Ishikawa (cell line): ENCODE measurements around the gene DEFB110.

ENCODE experiments used
- CEBPB ChIP-seq: IDR thresholded peaks from 2 replicates; pipeline ENCODE4 v1.6.1; 2012
- CREB1 ChIP-seq: IDR thresholded peaks from 2 replicates; pipeline ENCODE4 v1.6.1; 2012; ENCODE audit warnings: low read depth
- EGR1 ChIP-seq: IDR thresholded peaks from 2 replicates; pipeline ENCODE4 v1.6.1; 2012
- EP300 ChIP-seq: IDR thresholded peaks from 2 replicates; pipeline ENCODE4 v1.6.1; 2012; ENCODE audit warnings: borderline replicate concordance
- FOXM1 ChIP-seq: IDR thresholded peaks from 2 replicates; pipeline ENCODE4 v1.6.1; 2012; ENCODE audit warnings: low read depth, borderline replicate concordance
- NFIC ChIP-seq: IDR thresholded peaks from 2 replicates; pipeline ENCODE4 v1.6.1; 2012
- RAD21 ChIP-seq: IDR thresholded peaks from 2 replicates; pipeline ENCODE4 v1.6.1; 2012; ENCODE audit warnings: low read depth
- TAF1 ChIP-seq: IDR thresholded peaks from 2 replicates; pipeline ENCODE4 v1.6.1; 2012; ENCODE audit warnings: low read depth, mild to moderate bottlenecking
- TCF12 ChIP-seq: IDR thresholded peaks from 2 replicates; pipeline ENCODE4 v1.6.1; 2012; ENCODE audit warnings: low read depth
- TEAD4 ChIP-seq: IDR thresholded peaks from 2 replicates; pipeline ENCODE4 v1.6.1; 2012
- YY1 ChIP-seq: IDR thresholded peaks from 2 replicates; pipeline ENCODE4 v1.6.1; 2012; ENCODE audit warnings: low read depth
- ZBTB7A ChIP-seq: IDR thresholded peaks from 2 replicates; pipeline ENCODE4 v1.6.1; 2012; ENCODE audit warnings: low read depth
- TF ChIP-seq, protein P1 (sequence below): IDR thresholded peaks from 2 replicates; pipeline ENCODE4 v1.6.1; 2012
- TF ChIP-seq, protein P2 (sequence below): IDR thresholded peaks from 2 replicates; pipeline ENCODE4 v1.6.1; 2012; ENCODE audit warnings: low read depth, mild to moderate bottlenecking
- TF ChIP-seq, protein P3 (sequence below): IDR thresholded peaks from 2 replicates; pipeline ENCODE4 v1.6.1; 2012

Gene DEFB110

DNA sequence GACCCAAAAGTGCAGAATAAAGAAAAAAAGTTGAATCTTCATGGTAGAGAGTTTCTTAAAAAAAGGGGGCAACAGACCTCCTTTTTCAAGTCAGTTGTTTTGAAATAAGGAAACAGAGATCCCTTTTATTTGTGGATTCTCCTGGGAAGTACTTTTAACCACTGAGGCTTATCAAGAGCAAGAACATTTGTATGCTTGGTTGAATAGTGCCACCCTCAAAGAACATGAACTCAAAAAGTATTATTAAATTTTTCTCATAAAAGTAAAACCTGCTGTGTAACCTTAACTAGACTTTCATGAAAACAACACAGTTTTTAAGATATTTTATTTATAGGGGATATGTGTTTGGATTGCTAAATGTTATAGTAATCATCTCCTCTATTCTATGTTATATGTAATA lies at the start of gene DEFB110:
DEFB110 (minus strand) TSS at position 101 of the 400 bp plus-strand sequence; CDS start at position 42, 59 bp downstream.
- no peak for TF ChIP-seq NFIC
- TF ChIP-seq, protein P1, sequence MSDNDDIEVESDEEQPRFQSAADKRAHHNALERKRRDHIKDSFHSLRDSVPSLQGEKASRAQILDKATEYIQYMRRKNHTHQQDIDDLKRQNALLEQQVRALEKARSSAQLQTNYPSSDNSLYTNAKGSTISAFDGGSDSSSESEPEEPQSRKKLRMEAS = no peak
- no peak for TF ChIP-seq RAD21
- no peak for TF ChIP-seq TAF1
- no peak for TF ChIP-seq FOXM1
- TF ChIP-seq ZBTB7A = no peak
- TF ChIP-seq TEAD4 = no peak
- TF ChIP-seq EP300 = no peak
- TF ChIP-seq TCF12 = no peak
- TF ChIP-seq, protein P2, sequence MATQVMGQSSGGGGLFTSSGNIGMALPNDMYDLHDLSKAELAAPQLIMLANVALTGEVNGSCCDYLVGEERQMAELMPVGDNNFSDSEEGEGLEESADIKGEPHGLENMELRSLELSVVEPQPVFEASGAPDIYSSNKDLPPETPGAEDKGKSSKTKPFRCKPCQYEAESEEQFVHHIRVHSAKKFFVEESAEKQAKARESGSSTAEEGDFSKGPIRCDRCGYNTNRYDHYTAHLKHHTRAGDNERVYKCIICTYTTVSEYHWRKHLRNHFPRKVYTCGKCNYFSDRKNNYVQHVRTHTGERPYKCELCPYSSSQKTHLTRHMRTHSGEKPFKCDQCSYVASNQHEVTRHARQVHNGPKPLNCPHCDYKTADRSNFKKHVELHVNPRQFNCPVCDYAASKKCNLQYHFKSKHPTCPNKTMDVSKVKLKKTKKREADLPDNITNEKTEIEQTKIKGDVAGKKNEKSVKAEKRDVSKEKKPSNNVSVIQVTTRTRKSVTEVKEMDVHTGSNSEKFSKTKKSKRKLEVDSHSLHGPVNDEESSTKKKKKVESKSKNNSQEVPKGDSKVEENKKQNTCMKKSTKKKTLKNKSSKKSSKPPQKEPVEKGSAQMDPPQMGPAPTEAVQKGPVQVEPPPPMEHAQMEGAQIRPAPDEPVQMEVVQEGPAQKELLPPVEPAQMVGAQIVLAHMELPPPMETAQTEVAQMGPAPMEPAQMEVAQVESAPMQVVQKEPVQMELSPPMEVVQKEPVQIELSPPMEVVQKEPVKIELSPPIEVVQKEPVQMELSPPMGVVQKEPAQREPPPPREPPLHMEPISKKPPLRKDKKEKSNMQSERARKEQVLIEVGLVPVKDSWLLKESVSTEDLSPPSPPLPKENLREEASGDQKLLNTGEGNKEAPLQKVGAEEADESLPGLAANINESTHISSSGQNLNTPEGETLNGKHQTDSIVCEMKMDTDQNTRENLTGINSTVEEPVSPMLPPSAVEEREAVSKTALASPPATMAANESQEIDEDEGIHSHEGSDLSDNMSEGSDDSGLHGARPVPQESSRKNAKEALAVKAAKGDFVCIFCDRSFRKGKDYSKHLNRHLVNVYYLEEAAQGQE = no peak
- TF ChIP-seq YY1 = no peak
- TF ChIP-seq, protein P3, sequence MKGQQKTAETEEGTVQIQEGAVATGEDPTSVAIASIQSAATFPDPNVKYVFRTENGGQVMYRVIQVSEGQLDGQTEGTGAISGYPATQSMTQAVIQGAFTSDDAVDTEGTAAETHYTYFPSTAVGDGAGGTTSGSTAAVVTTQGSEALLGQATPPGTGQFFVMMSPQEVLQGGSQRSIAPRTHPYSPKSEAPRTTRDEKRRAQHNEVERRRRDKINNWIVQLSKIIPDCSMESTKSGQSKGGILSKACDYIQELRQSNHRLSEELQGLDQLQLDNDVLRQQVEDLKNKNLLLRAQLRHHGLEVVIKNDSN = no peak
- TF ChIP-seq CEBPB = no peak
- TF ChIP-seq CREB1 = no peak
- no peak for TF ChIP-seq EGR1

DNA sequence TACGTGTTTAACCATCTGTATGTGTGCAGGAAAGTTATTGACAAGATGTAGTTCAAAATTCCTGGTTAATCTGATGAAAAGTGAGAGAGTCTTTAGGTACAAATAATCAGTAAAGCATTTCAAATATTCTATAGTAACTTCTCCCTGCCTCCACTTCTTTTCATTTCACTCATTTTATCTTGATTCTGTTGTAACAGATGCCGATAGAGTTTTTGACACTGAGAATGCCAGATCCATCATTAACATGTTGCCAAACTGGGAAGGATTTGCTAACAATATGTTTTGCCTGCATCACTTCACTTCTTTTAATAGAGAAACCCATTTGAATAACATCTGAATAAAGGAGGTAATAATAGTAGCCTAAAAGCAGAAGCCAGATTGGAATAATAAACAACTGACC lies 48.3 kb upstream of the DEFB110 start:
- TF ChIP-seq CREB1 (no peak), TEAD4 (no peak), CEBPB (no peak), RAD21 (no peak), FOXM1 (no peak), EGR1 (no peak), TCF12 (no peak), NFIC (no peak), YY1 (no peak), TAF1 (no peak), ZBTB7A (no peak), EP300 (no peak)
- TF ChIP-seq, protein P2 = no peak
- TF ChIP-seq, protein P3 = no peak
- TF ChIP-seq, protein P1 = no peak

DNA sequence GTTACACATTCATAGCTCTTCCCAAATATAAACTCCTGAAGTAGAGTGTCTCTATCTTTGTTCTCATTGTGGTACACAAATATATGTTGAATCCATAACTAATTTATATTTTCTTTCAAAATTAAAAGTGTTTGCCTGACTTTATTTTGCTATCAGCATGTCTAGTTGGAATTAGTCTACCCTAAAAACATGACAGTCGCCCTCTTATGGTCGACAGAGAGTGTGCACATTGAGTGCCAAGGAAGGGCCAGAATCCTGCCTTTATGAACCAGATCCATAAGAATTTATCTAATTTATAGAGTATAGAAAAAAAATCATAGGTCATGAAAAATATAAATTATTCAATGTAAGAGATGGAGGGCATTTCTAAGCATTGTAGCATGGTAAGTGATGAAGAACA lies 40.3 kb upstream of the DEFB110 start:
- no peak for TF ChIP-seq YY1
- no peak for TF ChIP-seq RAD21
- no peak for TF ChIP-seq CREB1
- TF ChIP-seq, protein P3 = no peak
- no peak for TF ChIP-seq TCF12
- TF ChIP-seq FOXM1 = no peak
- TF ChIP-seq TEAD4 = no peak
- TF ChIP-seq ZBTB7A = no peak
- TF ChIP-seq CEBPB = no peak
- no peak for TF ChIP-seq NFIC
- TF ChIP-seq, protein P1 = no peak
- TF ChIP-seq EP300 = no peak
- TF ChIP-seq EGR1 = no peak
- TF ChIP-seq, protein P2 = no peak

DNA sequence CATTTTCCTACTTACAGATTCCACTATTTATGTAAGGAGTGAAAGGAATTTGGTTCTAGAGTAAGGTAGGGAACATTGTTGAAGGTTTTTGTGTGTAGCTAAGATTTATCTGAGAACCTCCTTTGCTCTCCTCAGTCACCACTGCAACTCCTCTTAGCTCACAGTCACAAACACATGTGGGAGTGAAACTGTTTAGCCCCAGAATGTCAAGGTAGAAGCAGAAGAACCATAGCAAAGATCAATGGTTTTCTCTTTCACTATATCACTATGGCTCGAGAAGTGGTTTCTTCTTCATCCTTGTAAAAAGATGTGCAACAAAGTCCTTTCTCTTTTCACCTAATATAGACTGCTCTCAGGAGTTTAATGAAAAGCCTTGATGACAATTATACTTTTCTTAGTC lies 34.4 kb upstream of the DEFB110 start:
- TF ChIP-seq, protein P1 = no peak
- TF ChIP-seq ZBTB7A (no peak), EGR1 (no peak)
- TF ChIP-seq, protein P2 = no peak
